HUES64 (cell line): ENCODE measurements around the gene CELF4.

Experiments used
- H3K27ac ChIP-seq: 2 replicates; pipeline ENCODE4 v1.7.0; 2013; ENCODE audit warnings: low read depth, low read length, inconsistent platforms
- H3K27me3 ChIP-seq: 2 replicates; pipeline ENCODE4 v1.6.1; 2013; ENCODE audit warnings: mild to moderate bottlenecking, low read length; ENCODE audit not compliant: insufficient read depth
- H3K36me3 ChIP-seq: 2 replicates; pipeline ENCODE4 v1.6.1; 2013; ENCODE audit warnings: mild to moderate bottlenecking, low read length; ENCODE audit not compliant: insufficient read depth
- H3K4me1 ChIP-seq: 2 replicates; pipeline ENCODE4 v1.6.1; 2013; ENCODE audit warnings: mild to moderate bottlenecking, low read length, moderate library complexity; ENCODE audit not compliant: insufficient read depth
- H3K4me3 ChIP-seq: 2 replicates; pipeline ENCODE4 v1.5.1; 2013; ENCODE audit warnings: mild to moderate bottlenecking, low read length, moderate library complexity
- H3K9ac ChIP-seq: 2 replicates; pipeline ENCODE4 v1.6.1; 2013; ENCODE audit warnings: mild to moderate bottlenecking, low read depth, low read length
- H3K9me3 ChIP-seq: 2 replicates; pipeline ENCODE4 v1.6.1; 2013; ENCODE audit warnings: low read depth, low read length; ENCODE audit not compliant: insufficient read depth
- WGBS: fragments of 150-250, 120-280 bp; methylation state at CpG from one replicate; pipeline ENCODE4 v1.1.7; 2013; ENCODE audit warnings: missing lambda C conversion rate; 5-methylcytosine and 5-hydroxymethylcytosine counted together

CELF4 gene

GRCh38 chr18:37505321-37505720 lies 60.3 kb downstream of the CELF4 start:
- no peaks in the 10 kb centered on the region for H3K4me1 ChIP-seq
- no peak overlapping the region for H3K4me3 ChIP-seq
- WGBS = 90% methylated on average over 4 of the region's 4 CpGs
- no peak overlapping the region for H3K27ac ChIP-seq
- H3K9me3 ChIP-seq = 0 out of 2 replicates have a peak, but pooled peaks cover 3% of the 10 kb centered on the region
- H3K27me3 ChIP-seq = no peaks in the 10 kb centered on the region
- no peaks in the 10 kb centered on the region for H3K36me3 ChIP-seq
- H3K9ac ChIP-seq = no peak overlapping the region

GRCh38 chr18:37502601-37503000 lies 63.0 kb downstream of the CELF4 start:
- no peaks in the 10 kb centered on the region for H3K9me3 ChIP-seq
- H3K27ac ChIP-seq = no peak overlapping the region
- H3K27me3 ChIP-seq = no peaks in the 10 kb centered on the region
- H3K36me3 ChIP-seq = no peaks in the 10 kb centered on the region
- 76% methylated on average over 4 of the region's 4 CpGs for WGBS
- H3K4me3 ChIP-seq = no peak overlapping the region
- H3K9ac ChIP-seq = no peak overlapping the region
- H3K4me1 ChIP-seq = no peaks in the 10 kb centered on the region

- H3K36me3 ChIP-seq = no peaks in the 10 kb centered on the region
- no peaks in the 10 kb centered on the region for H3K4me1 ChIP-seq
- no peak overlapping the region for H3K4me3 ChIP-seq
- H3K9me3 ChIP-seq = no peaks in the 10 kb centered on the region
- no peaks in the 10 kb centered on the region for H3K27me3 ChIP-seq
- no peak overlapping the region for H3K27ac ChIP-seq
- H3K9ac ChIP-seq = no peak overlapping the region
- 94% methylated on average over 11 of the region's 14 CpGs for whole genome bisulfite sequencing
These were observed 63.6 kb downstream of the CELF4 start for GRCh38 chr18:37502036-37502435.

GRCh38 chr18:37501136-37501535 lies 64.5 kb downstream of the CELF4 start:
- 91% methylated on average over 4 of the region's 4 CpGs for WGBS
- Histone ChIP-seq H3K4me1 (no peaks in the 10 kb centered on the region), H3K4me3 (no peak overlapping the region), H3K9ac (no peak overlapping the region), H3K9me3 (no peaks in the 10 kb centered on the region), H3K27me3 (no peaks in the 10 kb centered on the region), H3K36me3 (no peaks in the 10 kb centered on the region), H3K27ac (no peak overlapping the region)

GRCh38 chr18:37499913-37500312 lies 65.7 kb downstream of the CELF4 start:
- no peak overlapping the region for H3K27ac ChIP-seq
- H3K9ac ChIP-seq = no peak overlapping the region
- 91% methylated on average over 10 of the region's 10 CpGs for WGBS
- no peak overlapping the region for H3K4me3 ChIP-seq
- H3K4me1 ChIP-seq = no peaks in the 10 kb centered on the region
- H3K36me3 ChIP-seq = no peaks in the 10 kb centered on the region
- no peaks in the 10 kb centered on the region for H3K27me3 ChIP-seq
- no peaks in the 10 kb centered on the region for H3K9me3 ChIP-seq

- 59% methylated on average over 4 of the region's 4 CpGs for WGBS
- Histone ChIP-seq H3K4me1 (no peaks in the 10 kb centered on the region), H3K27me3 (no peaks in the 10 kb centered on the region), H3K27ac (no peak overlapping the region), H3K9ac (no peak overlapping the region), H3K36me3 (no peaks in the 10 kb centered on the region), H3K4me3 (no peak overlapping the region), H3K9me3 (no peaks in the 10 kb centered on the region)
These were observed 66.6 kb downstream of the CELF4 start for GRCh38 chr18:37499044-37499443.

GRCh38 chr18:37497853-37498518 lies 67.6 kb downstream of the CELF4 start:
- Histone ChIP-seq H3K36me3 (no peaks in the 10 kb centered on the region), H3K4me1 (peaks cover 3% of the 10 kb centered on the region; the same call in 1 of the 2 replicates), H3K27me3 (no peaks in the 10 kb centered on the region), H3K27ac (no peak overlapping the region), H3K4me3 (no peak overlapping the region), H3K9me3 (no peaks in the 10 kb centered on the region), H3K9ac (no peak overlapping the region)
- 94% methylated on average over 1 of the region's 1 CpG for WGBS

- Histone ChIP-seq H3K27ac (no peak overlapping the region), H3K27me3 (0 out of 2 replicates have a peak, but pooled peaks cover 3% of the 10 kb centered on the region), H3K36me3 (no peaks in the 10 kb centered on the region), H3K9me3 (no peaks in the 10 kb centered on the region), H3K4me3 (no peak overlapping the region), H3K4me1 (peaks cover 5% of the 10 kb centered on the region; the same call in 1 of the 2 replicates), H3K9ac (no peak overlapping the region)
- 95% methylated on average over 6 of the region's 6 CpGs for WGBS
These were observed 69.0 kb downstream of the CELF4 start for GRCh38 chr18:37496568-37496967.

- 87% methylated on average over 2 of the region's 2 CpGs for WGBS
- Histone ChIP-seq H3K36me3 (no peaks in the 10 kb centered on the region), H3K4me3 (no peak overlapping the region), H3K9me3 (no peaks in the 10 kb centered on the region), H3K27me3 (0 out of 2 replicates have a peak, but pooled peaks cover 3% of the 10 kb centered on the region), H3K4me1 (peaks cover 12% of the 10 kb centered on the region), H3K9ac (no peak overlapping the region), H3K27ac (no peak overlapping the region)
These were observed 70.2 kb downstream of the CELF4 start for GRCh38 chr18:37495354-37495753.

GRCh38 chr18:37494406-37494805 lies 71.2 kb downstream of the CELF4 start:
- 91% methylated on average over 5 of the region's 5 CpGs for WGBS
- Histone ChIP-seq H3K36me3 (no peaks in the 10 kb centered on the region), H3K27ac (no peak overlapping the region), H3K9me3 (no peaks in the 10 kb centered on the region), H3K9ac (no peak overlapping the region), H3K27me3 (0 out of 2 replicates have a peak, but pooled peaks cover 3% of the 10 kb centered on the region), H3K4me3 (no peak overlapping the region), H3K4me1 (peaks cover 21% of the 10 kb centered on the region)

- no peak overlapping the region for H3K4me3 ChIP-seq
- no peaks in the 10 kb centered on the region for H3K9me3 ChIP-seq
- 63% methylated on average over 7 of the region's 7 CpGs for WGBS
- no peak overlapping the region for H3K9ac ChIP-seq
- no peak overlapping the region for H3K27ac ChIP-seq
- H3K27me3 ChIP-seq = peaks cover 11% of the 10 kb centered on the region
- no peaks in the 10 kb centered on the region for H3K36me3 ChIP-seq
- H3K4me1 ChIP-seq = peaks cover 25% of the 10 kb centered on the region
These were observed 72.2 kb downstream of the CELF4 start for GRCh38 chr18:37493352-37493935.
